Stimulated activated CD4-positive, alpha-beta T cell treated with anti-CD3 and anti-CD28 coated beads, Interleukin-15, amount 100 ng/mL, for 1 hour (primary cell): ENCODE data around the gene TRMT61A.

ENCODE experiments used
- DNase-seq, 2 donors: peaks; one replicate each; pipeline ENCODE4 v3.0.0-alpha.2; 2020; ENCODE audit warnings: low read depth in 1 of 2, low spot score in 1 of 2

The TRMT61A gene

DNA sequence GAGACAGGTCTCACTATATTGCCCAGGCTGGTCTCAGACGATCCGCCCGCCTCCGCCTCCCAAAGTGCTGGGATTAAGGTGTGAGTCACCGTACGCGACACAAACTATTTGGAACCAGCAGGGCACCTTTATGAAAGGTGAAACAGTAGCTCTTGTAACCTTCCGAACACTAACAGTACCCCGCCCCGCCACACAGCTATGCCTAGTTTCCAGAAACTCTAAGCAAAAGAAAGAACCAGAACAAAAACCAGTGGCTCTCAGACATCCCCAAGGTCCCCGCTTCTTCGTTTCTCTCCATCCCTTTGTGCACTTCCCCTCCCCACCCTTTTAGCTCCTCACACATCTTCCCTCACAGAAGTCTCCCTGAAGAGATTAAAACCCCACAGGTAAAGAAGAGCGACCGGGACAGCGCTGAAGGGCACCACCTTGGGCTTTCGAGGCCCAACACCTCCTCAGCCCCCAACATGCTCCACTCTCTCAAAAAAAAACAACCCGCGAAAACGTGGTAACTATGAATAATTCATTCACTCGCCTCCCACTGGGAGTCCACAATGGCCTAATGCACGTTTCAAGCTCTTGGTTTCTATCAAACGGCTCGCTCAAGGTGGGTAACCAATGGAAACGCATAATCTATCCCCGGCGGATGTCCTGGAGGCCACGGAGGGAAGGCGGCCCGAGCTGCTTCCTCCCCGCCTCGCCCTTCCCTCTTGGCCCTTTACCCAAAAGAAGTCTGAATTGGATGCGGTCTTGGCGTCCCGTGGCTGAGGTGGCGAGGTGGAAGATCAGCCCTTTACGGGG, 32.6 kb downstream of the TRMT61A start:
- DNase-seq: peak in 1 of 2 donors; percentile 11

- no peak for DNase-seq
Measured at GRCh38 chr14:103562179-103562428, 33.1 kb downstream of the TRMT61A start.

DNA sequence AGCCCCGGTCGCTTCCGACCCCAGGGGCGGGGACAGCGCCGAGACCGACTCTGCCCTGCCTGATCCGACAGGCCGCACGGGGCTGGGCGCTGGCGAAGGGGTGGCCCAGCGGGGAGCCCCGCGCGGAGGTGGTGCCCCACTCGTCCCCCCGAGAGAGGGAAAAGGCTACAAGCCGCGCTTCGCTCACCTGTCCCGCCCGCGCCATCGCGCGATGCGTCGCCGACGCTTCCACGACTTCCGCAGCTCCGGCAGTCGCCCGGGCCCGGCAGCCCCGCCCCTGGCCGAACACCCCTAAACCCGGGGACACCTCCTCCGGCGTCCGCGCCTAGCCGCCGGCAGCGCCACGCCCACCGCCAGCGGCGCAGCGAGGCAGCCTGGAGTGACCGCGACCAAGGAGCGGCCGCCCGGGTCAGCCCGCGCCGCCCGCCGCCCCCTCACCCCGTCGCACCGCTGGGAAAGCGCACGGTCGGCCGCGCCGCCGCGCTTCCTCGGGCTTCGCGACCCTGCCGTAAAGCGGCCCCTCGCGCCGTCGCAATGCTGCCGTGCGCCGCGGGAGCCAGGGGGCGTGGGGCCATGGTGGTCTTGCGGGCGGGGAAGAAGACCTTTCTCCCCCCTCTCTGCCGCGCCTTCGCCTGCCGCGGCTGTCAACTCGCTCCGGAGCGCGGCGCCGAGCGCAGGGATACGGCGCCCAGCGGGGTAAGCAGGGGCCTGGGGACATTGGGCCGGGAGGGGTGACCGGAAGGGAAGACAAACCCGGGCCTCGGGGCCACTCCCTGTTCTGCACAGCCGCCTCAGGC, 33.6 kb downstream of the TRMT61A start, which contains the start of the genes BAG5 and COA8:
TSS of gene BAG5 (minus strand) at position 229 of the 797 bp plus-strand sequence. CDS start 1,493 bp downstream, outside the sequence.
TSS of gene COA8 (plus strand) at position 532 of the 797 bp plus-strand sequence. CDS start at position 574, 42 bp downstream.
- peak; percentile 74 to 80 for DNase-seq

GRCh38 chr14:103563226-103563620, 34.2 kb downstream of the TRMT61A start:
- DNase-seq: no peak

- DNase-seq: no peak
Measured at GRCh38 chr14:103563844-103564505, 35.0 kb downstream of the TRMT61A start.

DNA sequence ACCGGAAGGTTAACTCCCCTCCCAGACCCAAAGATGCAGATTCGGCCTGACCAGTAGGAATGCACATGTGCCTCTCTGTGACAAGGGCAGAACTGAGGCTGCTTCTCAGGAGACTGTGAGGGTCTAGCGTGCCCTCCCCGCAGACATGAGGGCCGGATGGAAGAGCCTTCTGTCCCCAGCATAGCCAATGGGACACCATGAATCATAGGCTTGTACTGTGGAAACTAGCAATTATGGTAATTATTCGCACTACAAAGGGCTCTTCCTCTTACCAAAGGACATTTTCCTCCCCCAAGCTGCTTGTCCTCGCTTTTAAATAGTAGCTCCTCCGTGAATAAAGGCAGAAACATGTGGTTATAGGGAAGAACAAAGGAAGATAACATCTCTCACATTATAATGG, 40.0 kb downstream of the TRMT61A start:
- DNase-seq: no peak

DNA sequence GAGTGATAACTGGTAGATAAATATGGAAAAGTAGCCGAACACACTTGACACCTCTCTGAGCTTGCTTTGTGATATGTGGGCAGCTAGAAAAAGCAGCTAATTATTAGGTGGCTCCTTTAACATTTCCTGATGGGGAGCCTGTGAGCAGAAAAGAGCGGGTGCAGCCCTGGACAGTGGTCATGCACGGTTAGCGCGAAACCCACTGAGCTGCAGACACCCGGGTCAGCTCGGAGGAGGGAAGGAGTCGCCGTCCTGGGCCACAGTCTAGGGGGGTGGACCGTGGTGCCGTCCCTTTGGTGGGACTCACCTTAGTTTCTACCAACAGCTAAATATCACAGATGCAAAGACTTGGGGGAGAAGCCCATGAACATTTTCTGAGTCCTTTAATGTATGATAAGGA, 40.4 kb downstream of the TRMT61A start:
- DNase-seq: no peak

DNA sequence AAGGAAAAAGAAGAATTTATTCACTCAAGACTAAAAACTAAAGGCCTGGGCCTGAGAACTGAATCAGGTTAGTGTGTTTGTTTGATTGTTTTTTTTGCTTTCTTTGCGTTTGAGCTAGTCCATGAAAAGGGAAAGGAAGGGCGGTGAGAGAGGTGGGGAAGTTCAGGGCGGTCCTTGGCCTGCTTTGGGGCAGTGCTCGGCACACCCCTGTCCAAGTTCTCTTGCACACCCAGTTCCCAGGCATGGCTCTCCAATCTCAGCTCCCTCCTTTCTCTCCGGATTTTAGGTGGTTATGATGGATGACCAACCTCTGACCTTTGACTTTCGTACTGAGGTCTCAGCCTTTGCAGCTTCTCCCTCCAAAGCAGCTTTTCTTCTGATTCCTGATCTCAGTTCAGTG, 45.1 kb downstream of the TRMT61A start:
- no peak for DNase-seq

- no peak for DNase-seq
Measured at GRCh38 chr14:103574707-103575285, 45.8 kb downstream of the TRMT61A start.

GRCh38 chr14:103576371-103577024, 47.5 kb downstream of the TRMT61A start:
- DNase-seq: no peak

DNA sequence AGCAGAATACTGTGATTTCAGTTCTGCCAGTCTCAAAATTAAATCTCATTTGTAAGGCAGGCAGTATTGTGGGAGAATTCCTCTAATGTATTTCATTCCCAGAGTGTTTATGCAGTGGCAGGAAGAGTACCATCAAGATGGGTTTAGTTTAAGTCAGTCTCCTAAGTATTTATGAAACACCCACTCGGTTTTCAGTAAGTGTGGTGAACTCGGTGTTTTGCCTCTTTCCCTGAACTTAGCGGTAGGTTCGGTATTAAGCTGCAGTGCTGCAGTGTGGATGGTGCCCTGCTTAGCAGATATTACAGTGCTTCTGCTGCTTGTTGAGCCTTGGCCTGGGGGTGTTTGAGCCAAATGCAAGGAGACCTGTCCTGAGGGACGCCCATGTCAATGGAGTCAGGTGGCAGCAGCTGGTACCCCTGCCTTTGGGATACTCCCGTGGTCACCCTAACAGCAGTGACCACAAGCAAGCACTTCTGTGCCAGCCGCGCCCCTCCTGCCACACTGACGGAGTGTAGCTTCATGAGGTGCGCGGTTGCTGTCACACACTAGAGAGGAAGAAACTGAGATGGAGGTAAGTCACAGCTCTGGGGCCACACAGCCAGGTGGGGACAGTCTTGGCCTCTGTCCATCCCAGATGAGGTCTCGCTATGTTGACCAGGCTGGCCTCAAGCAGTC, 49.5 kb downstream of the TRMT61A start:
- DNase-seq: no peak

GRCh38 chr14:103581206-103581605, 52.2 kb downstream of the TRMT61A start:
- no peak for DNase-seq

DNA sequence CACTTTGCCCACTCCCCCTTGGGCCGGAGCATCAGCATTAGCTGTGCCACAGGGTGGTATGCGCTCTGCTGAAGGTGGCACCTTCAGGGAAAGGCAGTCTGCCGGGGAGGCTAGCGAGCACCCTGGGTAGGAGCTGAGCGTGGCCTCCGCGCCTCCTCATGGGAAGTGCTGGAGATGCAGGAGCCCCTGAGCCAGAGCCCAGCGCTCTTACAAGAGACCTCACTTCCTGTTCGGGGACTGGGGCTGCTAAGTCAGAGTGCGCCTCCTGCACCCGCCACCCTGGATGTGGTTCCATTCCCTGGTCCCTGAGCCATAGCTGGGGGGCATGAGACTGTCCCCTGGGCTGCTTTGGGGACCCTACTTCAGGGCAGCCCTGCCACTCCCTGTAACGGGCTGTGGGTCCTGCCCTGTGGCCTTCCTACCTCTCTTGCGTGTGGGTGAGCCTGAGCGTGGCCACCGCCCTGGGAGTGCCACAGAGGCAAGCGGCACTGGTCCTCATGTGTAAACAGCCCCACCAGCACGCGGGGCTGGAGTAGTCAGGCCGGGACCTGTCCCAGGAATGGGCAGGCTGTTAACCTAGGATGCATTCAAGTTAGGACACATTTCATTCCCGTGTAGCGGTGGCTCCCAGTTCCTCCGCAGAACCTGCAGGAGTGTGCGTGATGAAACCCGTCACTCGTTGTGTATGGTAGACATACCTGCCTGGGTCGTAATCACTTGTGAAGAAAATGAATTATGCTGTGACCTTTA, 53.1 kb downstream of the TRMT61A start:
- no peak for DNase-seq

- no peak for DNase-seq
Measured at GRCh38 chr14:103584326-103584915, 55.4 kb downstream of the TRMT61A start.
